Transverse colon (tissue), 4 donors: Measurements from ENCODE around the gene MAP1A. TPM values are rescaled to one million over a fixed set of nuclear protein-coding genes. Genes with fewer than 3 reads are reported as not detected.

Source experiments
- DNase-seq: peaks from one replicate; pipeline ENCODE4 v3.0.0-alpha.2; 2019
- H3K27ac ChIP-seq, 4 donors: fragments of 200-600 bp; sonication (generic); 2 replicates each; pipeline ENCODE4 v1.5.1; 2016 to 2018; ENCODE audit warnings: inconsistent platforms in 4 of 4
- H3K27me3 ChIP-seq: fragments of 200-600 bp; sonication (generic); 2 replicates; pipeline ENCODE4 v1.5.1; 2017; ENCODE audit warnings: inconsistent platforms
- H3K36me3 ChIP-seq, 4 donors: fragments of 200-600 bp; sonication (generic); 2 replicates each; pipeline ENCODE4 v1.5.1; 2017 to 2019; ENCODE audit warnings: inconsistent platforms in 4 of 4
- H3K4me1 ChIP-seq, 4 donors: fragments of 200-600 bp; sonication (generic); 2 replicates each; pipeline ENCODE4 v1.5.1; 2017 to 2020; ENCODE audit warnings: inconsistent platforms in 4 of 4
- H3K4me3 ChIP-seq, 4 donors: fragments of 200-600 bp; sonication (generic); 1 replicate in 1 of 4; 2 replicates in 3 of 4; pipeline versions ENCODE4 v1.5.1 to v1.6.1; 2017 to 2019; ENCODE audit warnings: inconsistent platforms in 4 of 4
- H3K9me3 ChIP-seq, 2 donors: fragments of 200-600 bp; sonication (generic); 2 replicates each; pipeline ENCODE4 v1.5.1; 2017 to 2019; ENCODE audit warnings: inconsistent platforms in 2 of 2
- CTCF ChIP-seq, 5 experiments: fragments of 200-600 bp in 3 of 5; fragments of 450-650 bp in 2 of 5; sonication (generic) in 3 of 5; IDR thresholded peaks; 1 replicate in 2 of 5; 2 replicates in 3 of 5; pipeline ENCODE4 v1.5.1; 2016 to 2017; ENCODE audit warnings: antibody characterized with exemption in 5 of 5, inconsistent platforms in 3 of 5, mild to moderate bottlenecking in 2 of 5, moderate library complexity in 1 of 5
- EP300 ChIP-seq: sonication (generic); formaldehyde crosslinking; IDR thresholded peaks from one replicate; pipeline ENCODE4 v1.6.1; 2017; ENCODE audit warnings: antibody characterized with exemption, low read depth
- POLR2A ChIP-seq: fragments of 450-650 bp; IDR thresholded peaks from one replicate; pipeline ENCODE4 v1.6.1; 2016; ENCODE audit warnings: antibody characterized with exemption, mild to moderate bottlenecking, moderate library complexity
- POLR2AphosphoS5 ChIP-seq, 3 donors: sonication (generic); formaldehyde crosslinking; IDR thresholded peaks; one replicate each; pipeline ENCODE4 v1.6.1; 2016; ENCODE audit warnings: antibody characterized with exemption in 3 of 3
- WGBS, 2 donors: methylation state at CpG; one replicate each; pipeline ENCODE4 v1.1.5; 2018; ENCODE audit warnings: low coverage in 1 of 2; 5-methylcytosine and 5-hydroxymethylcytosine counted together
- in situ Hi-C, 4 donors: fragments of 200-750 bp; cut with MboI; loops; one replicate each; pipeline versions ENCODE4 v1.15.0 to v1.15.1; 2017; ENCODE audit warnings: low sequenced_read_pairs in 3 of 4, low pct_ligation_motif_present in 1 of 4, low pct_unique_long_range_greater_than_20kb in 1 of 4
- intact Hi-C: fragments of 100-400 bp; cut with DNase I; formaldehyde crosslinking; loops from one replicate; pipeline ENCODE4 v1.15.1; 2023; ENCODE audit warnings: low total_unique reads
- total RNA-seq, 4 donors: library from RNA; depleted of rRNA; stranded (reverse); fragments of >200 nt; gene quantifications; one replicate each; pipeline ENCODE4 v1.1.0, GENCODE V29; 2016

The MAP1A gene
- total RNA-seq, 4 donors from 2014 or later, result 6.3 to 14.6 (median 9.8) TPM

DNA sequence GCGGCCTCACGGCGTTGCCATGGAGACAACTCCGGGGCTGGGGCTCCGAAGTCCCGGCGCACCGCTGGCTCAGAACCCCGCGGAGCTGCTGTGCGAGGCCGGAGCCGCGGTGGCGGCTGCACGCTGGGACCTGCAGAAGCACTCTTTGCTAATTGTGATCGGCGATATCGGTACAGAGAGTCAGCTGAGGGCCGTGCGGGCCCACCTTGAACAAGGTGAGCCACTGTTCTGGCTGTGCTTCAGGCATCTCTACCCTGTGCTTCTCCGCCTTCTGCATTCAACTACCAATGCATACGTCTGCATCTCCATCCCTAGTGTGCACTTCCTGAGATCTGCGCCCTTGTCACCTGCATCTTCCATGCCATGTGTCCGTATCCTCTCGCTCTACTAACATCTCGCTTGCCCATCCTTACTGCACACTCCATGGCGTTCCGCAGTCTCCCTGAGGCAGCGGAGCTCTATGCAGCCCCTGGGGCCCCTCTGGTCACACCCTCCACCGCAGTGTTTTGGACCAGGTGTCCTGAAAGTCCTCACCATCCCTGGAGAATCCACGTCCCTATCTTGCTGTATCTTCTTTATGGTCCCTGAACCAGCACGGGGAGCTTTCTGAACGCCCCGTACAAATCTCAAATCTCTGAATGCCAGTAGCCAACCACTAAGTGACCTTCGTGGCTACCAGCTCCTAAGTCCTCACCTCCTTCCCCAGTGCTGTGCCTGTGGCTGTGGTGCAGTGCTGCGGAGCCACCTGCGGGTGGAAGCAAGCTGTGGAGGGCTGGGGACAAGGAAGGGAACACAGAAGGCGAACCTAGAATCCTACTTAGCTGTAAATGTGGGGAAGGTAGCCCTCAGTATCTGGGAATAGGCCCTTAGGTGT lies 6.2 kb upstream of the MAP1A start:
- in situ Hi-C loops (no loop called here), intact Hi-C loops (no loop called here)
- H3K27me3 ChIP-seq, result no peaks in the 10 kb centered on the region
- 12 to 29% methylated on average over 11 to 31 of the region's 39 CpGs for WGBS, 2 donors
- peak overlapping the region; percentile 28 to 67 (median 50) for H3K4me3 ChIP-seq
- H3K9me3 ChIP-seq, result no peaks in the 10 kb centered on the region
- no peaks in the 10 kb centered on the region for H3K36me3 ChIP-seq
- H3K4me1 ChIP-seq, result peaks cover 10 to 49% (median 23%) of the 10 kb centered on the region in 4 donors
- DNase-seq, result no peak
- H3K27ac ChIP-seq, result peak overlapping the region; percentile 6 to 92 (median 82)
- TF ChIP-seq CTCF (IDR thresholded peaks at IDR 0.05), result peak in 2 of 5 experiments; percentile 20 to 22
- TF ChIP-seq POLR2A, result no peak

DNA sequence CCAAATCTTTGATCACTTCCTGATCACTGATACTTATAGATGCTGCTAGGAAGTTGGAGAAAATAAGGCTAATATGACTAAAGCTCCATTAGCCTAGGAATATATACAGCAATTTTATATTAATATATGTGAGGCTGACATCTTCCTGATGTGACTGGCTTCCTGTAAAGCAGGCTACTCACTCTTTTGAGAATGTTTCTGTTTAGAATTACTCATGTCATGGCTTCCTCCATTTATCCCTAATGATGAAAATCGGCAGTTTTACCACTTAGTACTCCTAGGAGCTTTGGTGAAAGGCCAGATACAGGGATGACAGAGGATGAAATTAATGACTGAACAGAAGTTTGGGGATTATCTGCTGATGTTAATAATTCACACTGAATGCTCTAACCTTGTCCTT lies 3.9 kb upstream of the MAP1A start:
- peak overlapping the region in 3 of 4 donors; percentile 9 to 48 (median 28) for H3K27ac ChIP-seq
- H3K4me1 ChIP-seq, result peaks cover 10 to 58% (median 25%) of the 10 kb centered on the region in 4 donors
- no peaks in the 10 kb centered on the region for H3K36me3 ChIP-seq
- intact Hi-C loops (no loop called here), in situ Hi-C loops (no loop called here)
- no peak for DNase-seq
- TF ChIP-seq EP300 (no peak), POLR2AphosphoS5 (IDR thresholded peaks at IDR 0.05) (no peak), POLR2A (no peak), CTCF (IDR thresholded peaks at IDR 0.05) (no peak)
- WGBS, 2 donors, result 60 to 63% methylated on average over 1 of the region's 1 CpG
- H3K9me3 ChIP-seq, result no peaks in the 10 kb centered on the region
- H3K4me3 ChIP-seq, result no peak overlapping the region
- peaks cover 8% of the 10 kb centered on the region for H3K27me3 ChIP-seq

DNA sequence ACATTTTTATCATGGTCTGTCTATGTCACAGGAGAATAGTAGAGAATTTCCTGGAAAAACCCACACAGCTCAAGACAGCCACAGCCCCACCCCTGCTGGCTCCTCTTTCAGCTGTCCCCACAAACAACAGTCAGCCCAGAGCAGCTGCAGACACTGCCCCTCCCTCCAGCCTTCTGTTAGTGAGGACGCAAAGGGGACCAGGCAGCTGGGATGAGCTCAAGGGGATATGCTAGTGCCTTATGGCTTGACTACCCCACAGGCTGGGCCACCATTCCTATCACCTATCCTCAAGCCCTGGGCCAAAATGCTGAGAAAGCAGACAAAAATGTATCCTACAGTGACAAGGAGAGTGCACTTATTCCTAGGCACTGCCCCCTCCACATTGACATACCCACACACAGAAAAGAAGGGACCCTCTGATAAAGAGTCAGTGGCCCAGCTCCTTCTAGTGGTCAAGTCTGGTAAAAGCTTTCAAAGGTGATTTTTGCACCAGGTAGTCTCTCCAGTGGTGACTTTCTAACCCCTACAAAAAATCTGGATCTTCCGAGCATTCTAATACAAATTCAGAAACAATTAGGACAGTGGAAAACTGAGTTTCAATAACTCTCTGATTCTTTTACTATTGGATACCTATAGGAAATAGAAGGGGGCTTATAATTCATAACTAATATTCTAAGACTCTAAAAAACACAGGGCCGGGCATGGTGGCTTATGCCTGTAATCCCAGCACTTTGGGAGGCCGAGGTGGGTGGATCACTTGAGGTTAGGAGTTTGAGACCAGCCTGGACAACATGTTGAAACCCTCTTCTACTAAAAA lies 3.0 kb upstream of the MAP1A start:
- TF ChIP-seq CTCF (IDR thresholded peaks at IDR 0.05), result peak; percentile 49 to 62 (median 55)
- TF ChIP-seq POLR2A, result no peak
- H3K4me1 ChIP-seq, result peaks cover 10 to 58% (median 24%) of the 10 kb centered on the region in 4 donors
- H3K9me3 ChIP-seq, result no peaks in the 10 kb centered on the region
- in situ Hi-C loops (no loop called here), intact Hi-C loops (no loop called here)
- H3K4me3 ChIP-seq, result no peak overlapping the region
- peak; percentile 22 for DNase-seq
- 0 to 63% methylated on average over 1 to 4 of the region's 4 CpGs for WGBS, 2 donors
- peaks cover 8% of the 10 kb centered on the region for H3K27me3 ChIP-seq
- peak overlapping the region in 3 of 4 donors; percentile 9 to 87 (median 34) for H3K27ac ChIP-seq
- H3K36me3 ChIP-seq, result no peaks in the 10 kb centered on the region

- peaks cover 8% of the 10 kb centered on the region for H3K27me3 ChIP-seq
- intact Hi-C loops (no loop called here), in situ Hi-C loops (no loop called here)
- TF ChIP-seq EP300 (no peak), POLR2A (no peak), CTCF (IDR thresholded peaks at IDR 0.05) (no peak)
- no peak for DNase-seq
- peaks cover 10 to 49% (median 20%) of the 10 kb centered on the region in 4 donors for H3K4me1 ChIP-seq
- H3K9me3 ChIP-seq, result no peaks in the 10 kb centered on the region
- peak overlapping the region; percentile 74 to 88 (median 81) for H3K27ac ChIP-seq
- no peak overlapping the region for H3K4me3 ChIP-seq
- no peaks in the 10 kb centered on the region for H3K36me3 ChIP-seq
- 47% methylated on average over 2 of the region's 2 CpGs; no CpG with 5 or more reads in 1 of the 2 donors for WGBS, 2 donors
Measured at GRCh38 chr15:43515741-43516140, 1.7 kb upstream of the MAP1A start.
